Activated naive CD8-positive, alpha-beta T cell (primary cell): ENCODE data around the gene GLIS1.

Experiments used
- H3K27ac Mint-ChIP-seq: one replicate; pipeline ENCODE4 v1.8.0; 2021; ENCODE audit warnings: mixed read lengths
- H3K27me3 Mint-ChIP-seq: one replicate; pipeline ENCODE4 v1.8.0; 2021; ENCODE audit warnings: mixed read lengths
- H3K36me3 Mint-ChIP-seq: one replicate; pipeline ENCODE4 v1.8.0; 2021; ENCODE audit warnings: mixed read lengths
- H3K4me1 Mint-ChIP-seq: one replicate; pipeline ENCODE4 v1.8.0; 2021; ENCODE audit warnings: low read depth, mixed read lengths
- H3K4me3 Mint-ChIP-seq: one replicate; pipeline ENCODE4 v1.8.0; 2021; ENCODE audit warnings: mild to moderate bottlenecking, mixed read lengths
- H3K9me3 Mint-ChIP-seq: one replicate; pipeline ENCODE4 v1.8.0; 2021; ENCODE audit warnings: low read depth, mixed read lengths

The GLIS1 gene

GRCh38 chr1:53629101-53629691 lies 109.8 kb downstream of the GLIS1 start:
- Mint-ChIP-seq H3K36me3 (no peaks in the 10 kb centered on the region), H3K9me3 (no peaks in the 10 kb centered on the region), H3K4me1 (no peaks in the 10 kb centered on the region), H3K27ac (no peak overlapping the region), H3K27me3 (no peaks in the 10 kb centered on the region), H3K4me3 (no peak overlapping the region)

DNA sequence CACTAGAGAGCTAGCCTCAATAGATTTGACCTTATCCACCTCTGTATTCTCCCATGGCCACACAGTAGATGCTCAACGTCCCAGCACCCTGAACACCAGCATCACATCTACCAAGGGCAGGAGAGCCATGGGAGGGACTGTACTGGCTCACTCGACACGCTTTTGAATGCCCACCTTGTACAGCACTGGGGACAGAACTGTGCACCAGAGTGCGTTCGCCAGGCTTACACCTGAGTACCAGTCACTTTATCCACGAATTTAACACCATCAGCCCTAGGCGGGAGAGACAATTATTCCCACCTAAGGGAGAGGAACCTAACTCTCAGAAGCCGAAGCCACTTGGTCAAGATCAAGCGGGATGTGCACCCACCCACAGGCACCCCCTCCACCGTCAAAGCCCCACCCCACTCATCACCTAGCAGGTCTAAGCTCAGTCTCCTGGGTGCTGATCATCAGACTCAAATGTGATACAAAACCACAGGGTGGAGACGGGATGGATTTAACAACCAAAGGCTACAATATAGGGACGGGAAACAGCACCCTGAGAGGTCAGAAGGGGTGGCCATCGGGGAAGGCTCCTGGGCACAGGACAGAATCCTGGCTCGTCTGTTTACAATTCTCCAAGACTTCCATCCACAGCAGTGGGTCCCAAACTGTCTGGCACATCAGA lies 110.5 kb downstream of the GLIS1 start:
- H3K4me1 Mint-ChIP-seq = no peaks in the 10 kb centered on the region
- H3K27ac Mint-ChIP-seq = no peak overlapping the region
- no peaks in the 10 kb centered on the region for H3K27me3 Mint-ChIP-seq
- no peaks in the 10 kb centered on the region for H3K36me3 Mint-ChIP-seq
- no peak overlapping the region for H3K4me3 Mint-ChIP-seq
- no peaks in the 10 kb centered on the region for H3K9me3 Mint-ChIP-seq

DNA sequence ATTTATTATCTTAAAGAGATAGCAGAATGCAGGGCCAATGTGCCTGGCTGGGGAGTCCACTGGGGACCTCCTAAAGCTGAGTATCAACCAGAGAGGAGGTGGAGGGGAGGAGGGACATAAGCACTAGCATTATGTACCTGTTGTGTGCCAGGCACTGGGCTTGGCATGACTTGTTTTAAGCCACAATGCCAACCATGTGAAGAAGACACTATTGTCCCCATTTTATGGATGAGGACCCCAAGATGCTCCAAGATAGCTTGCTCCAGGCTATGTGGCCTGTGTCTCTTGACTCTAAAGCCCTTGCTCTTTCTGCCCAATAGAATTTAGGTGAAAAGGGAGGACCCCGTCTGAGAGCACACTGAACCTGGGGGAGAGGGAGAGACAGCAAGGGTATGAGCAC lies 111.3 kb downstream of the GLIS1 start:
- H3K27me3 Mint-ChIP-seq = no peaks in the 10 kb centered on the region
- H3K9me3 Mint-ChIP-seq = no peaks in the 10 kb centered on the region
- no peaks in the 10 kb centered on the region for H3K4me1 Mint-ChIP-seq
- H3K36me3 Mint-ChIP-seq = no peaks in the 10 kb centered on the region
- H3K27ac Mint-ChIP-seq = no peak overlapping the region
- H3K4me3 Mint-ChIP-seq = no peak overlapping the region

DNA sequence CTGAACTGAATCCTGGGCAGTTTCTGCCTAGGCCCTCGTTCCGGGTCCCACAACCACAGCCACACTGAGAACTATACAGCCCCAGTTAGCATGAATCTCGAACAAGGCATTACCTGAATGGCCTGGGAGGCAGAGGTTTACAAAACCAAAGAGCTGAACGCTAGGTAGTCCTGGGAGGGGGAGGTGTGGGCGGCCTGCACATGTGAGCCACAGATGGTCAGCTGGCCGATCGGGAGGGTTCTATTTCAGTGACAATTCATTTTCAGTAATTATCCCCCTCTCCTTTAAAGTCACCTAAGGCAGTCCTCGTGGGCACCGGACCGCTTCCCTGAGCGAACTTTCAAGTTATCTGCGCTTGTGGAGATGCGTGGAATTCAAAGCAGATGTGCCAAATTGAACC lies 111.9 kb downstream of the GLIS1 start:
- no peaks in the 10 kb centered on the region for H3K27me3 Mint-ChIP-seq
- no peaks in the 10 kb centered on the region for H3K9me3 Mint-ChIP-seq
- no peak overlapping the region for H3K4me3 Mint-ChIP-seq
- H3K4me1 Mint-ChIP-seq = no peaks in the 10 kb centered on the region
- no peaks in the 10 kb centered on the region for H3K36me3 Mint-ChIP-seq
- H3K27ac Mint-ChIP-seq = no peak overlapping the region

GRCh38 chr1:53626616-53627015 lies 112.3 kb downstream of the GLIS1 start:
- no peaks in the 10 kb centered on the region for H3K9me3 Mint-ChIP-seq
- H3K36me3 Mint-ChIP-seq = no peaks in the 10 kb centered on the region
- no peak overlapping the region for H3K4me3 Mint-ChIP-seq
- no peak overlapping the region for H3K27ac Mint-ChIP-seq
- H3K27me3 Mint-ChIP-seq = no peaks in the 10 kb centered on the region
- no peaks in the 10 kb centered on the region for H3K4me1 Mint-ChIP-seq

DNA sequence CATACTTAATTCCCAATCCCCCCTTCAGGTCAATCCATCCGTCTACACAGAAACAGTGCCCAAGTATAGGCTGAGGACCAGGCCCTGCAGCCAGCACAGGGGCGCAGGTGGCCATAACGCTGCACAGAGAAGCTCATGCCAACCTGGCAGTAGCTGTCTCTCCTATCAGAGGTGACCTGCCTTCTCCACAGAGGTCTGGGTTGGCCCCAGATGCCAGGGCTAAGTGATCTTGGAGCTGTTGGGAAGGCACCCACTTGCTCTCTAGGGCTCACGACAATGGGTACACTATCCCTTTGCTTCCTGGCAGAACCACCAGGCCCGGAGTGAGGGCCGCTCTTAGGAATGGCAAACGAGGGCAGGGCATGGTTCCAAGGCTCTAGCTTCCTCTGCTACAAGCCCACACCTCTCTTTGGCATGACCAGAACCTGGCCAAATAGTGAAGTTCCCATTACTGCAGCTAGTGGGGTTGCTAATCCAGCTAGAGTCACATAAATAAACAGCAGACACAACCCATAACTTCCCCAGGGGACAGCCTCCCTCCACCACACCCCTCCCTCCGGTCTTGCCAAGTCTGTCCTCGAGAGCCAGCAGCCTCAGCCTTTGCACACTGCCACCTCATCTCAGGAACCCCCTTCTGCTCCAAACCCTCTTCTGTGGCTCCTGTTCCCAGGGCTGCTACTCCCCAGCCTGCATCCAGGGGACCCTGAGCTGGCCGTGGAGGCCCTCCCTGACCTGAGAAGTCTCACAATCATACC lies 113.0 kb downstream of the GLIS1 start:
- H3K4me1 Mint-ChIP-seq = no peaks in the 10 kb centered on the region
- no peaks in the 10 kb centered on the region for H3K36me3 Mint-ChIP-seq
- H3K27me3 Mint-ChIP-seq = no peaks in the 10 kb centered on the region
- no peak overlapping the region for H3K27ac Mint-ChIP-seq
- no peak overlapping the region for H3K4me3 Mint-ChIP-seq
- no peaks in the 10 kb centered on the region for H3K9me3 Mint-ChIP-seq

- H3K36me3 Mint-ChIP-seq = no peaks in the 10 kb centered on the region
- H3K9me3 Mint-ChIP-seq = no peaks in the 10 kb centered on the region
- H3K4me1 Mint-ChIP-seq = no peaks in the 10 kb centered on the region
- H3K27me3 Mint-ChIP-seq = no peaks in the 10 kb centered on the region
- no peak overlapping the region for H3K27ac Mint-ChIP-seq
- no peak overlapping the region for H3K4me3 Mint-ChIP-seq
Measured at GRCh38 chr1:53625049-53625448, 113.9 kb downstream of the GLIS1 start.

- H3K27ac Mint-ChIP-seq = no peak overlapping the region
- H3K9me3 Mint-ChIP-seq = no peaks in the 10 kb centered on the region
- no peaks in the 10 kb centered on the region for H3K36me3 Mint-ChIP-seq
- no peak overlapping the region for H3K4me3 Mint-ChIP-seq
- H3K4me1 Mint-ChIP-seq = no peaks in the 10 kb centered on the region
- no peaks in the 10 kb centered on the region for H3K27me3 Mint-ChIP-seq
Measured at GRCh38 chr1:53622531-53622930, 116.4 kb downstream of the GLIS1 start.

DNA sequence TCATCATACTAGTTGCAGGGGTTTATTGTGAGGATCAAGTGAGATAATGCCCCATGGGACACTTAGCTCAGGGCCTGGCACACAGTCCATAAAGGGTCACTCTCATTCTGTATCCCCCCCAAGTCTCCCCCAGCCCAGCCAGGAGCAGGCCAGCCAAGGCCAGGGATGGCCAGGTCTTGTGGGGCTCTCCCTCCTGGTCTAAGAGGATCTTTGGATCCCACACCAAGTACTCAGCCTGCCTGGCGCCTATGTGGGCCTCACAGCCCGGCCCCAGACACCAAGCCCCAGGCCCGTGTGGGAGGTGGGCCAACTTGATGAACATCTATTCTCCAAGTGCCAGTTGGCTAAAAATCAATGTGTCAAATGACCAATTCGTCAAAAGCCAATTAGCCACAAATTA lies 117.8 kb downstream of the GLIS1 start:
- Mint-ChIP-seq H3K27me3 (no peaks in the 10 kb centered on the region), H3K9me3 (no peaks in the 10 kb centered on the region), H3K27ac (no peak overlapping the region), H3K36me3 (no peaks in the 10 kb centered on the region), H3K4me3 (no peak overlapping the region), H3K4me1 (no peaks in the 10 kb centered on the region)

DNA sequence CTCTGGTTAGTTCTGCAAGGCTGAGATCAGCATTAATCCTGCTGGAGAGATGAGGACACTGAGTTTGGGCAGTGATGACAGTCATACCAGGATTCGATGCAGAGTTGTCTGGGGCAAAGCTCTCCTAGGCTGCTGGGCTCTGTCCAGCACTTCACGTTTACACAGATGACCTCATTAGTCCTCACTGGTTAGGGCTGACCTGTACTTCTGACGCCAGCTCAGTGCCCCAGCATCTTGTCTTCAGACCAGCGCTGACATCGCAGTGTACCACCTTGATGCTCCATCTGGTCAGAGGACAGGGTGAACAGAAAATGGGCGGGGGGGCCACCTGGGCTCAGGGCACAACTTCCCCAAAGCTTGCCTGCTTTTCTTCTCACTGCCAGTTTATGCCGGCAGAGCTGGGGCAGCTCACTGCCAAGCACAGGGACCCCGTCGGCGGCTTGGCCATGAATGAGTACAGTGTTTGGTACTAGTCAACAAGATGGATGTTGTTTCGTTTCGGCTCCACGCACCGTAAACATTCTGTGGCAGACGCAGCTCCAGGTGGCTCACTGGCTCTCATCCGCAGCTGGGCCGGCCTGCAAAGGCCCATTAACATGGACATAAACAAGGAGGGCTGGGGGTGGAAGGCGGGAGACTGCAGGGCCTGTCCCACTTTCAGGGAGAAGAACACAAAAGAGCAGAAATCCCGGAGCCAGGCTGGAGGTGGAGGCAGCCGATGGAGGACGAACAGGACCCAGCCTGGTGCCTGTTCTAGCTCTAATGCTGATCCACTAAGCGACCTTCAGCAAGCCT lies 118.7 kb downstream of the GLIS1 start:
- Mint-ChIP-seq H3K27me3 (no peaks in the 10 kb centered on the region), H3K27ac (no peak overlapping the region), H3K4me1 (no peaks in the 10 kb centered on the region), H3K36me3 (no peaks in the 10 kb centered on the region), H3K4me3 (no peak overlapping the region), H3K9me3 (no peaks in the 10 kb centered on the region)

DNA sequence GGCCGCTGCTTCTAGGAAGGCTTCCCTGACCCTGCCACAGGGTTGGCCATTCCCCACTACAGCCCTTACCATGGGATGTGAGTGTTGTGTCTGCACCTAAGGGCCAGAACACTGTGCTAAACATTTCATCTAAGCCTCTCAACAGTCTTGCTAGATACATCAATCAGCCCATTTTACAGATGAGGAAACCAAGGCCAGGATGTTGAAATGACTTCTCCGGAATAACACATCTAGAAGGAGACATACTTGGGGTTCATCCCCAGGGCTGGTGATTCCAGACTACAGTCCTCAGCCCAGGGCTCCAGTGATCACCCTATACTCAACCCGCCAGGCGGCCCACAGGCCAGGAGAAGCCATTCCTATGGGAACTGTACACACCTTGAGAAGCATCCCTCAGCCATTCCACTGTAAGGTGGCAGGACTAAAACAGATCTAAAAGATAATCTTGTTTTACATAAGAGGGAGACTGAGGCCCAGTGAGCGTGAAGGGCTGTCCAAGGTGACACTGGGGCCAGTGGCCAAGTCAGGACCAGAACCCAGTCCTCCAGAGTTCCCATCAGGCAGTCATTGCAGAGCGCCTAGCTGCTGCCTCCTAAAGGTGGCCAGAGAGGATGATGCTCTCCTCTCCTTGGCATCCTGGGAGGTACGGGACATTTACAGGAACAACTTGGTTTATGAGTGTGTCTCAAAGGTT lies 119.5 kb downstream of the GLIS1 start:
- Mint-ChIP-seq H3K36me3 (no peaks in the 10 kb centered on the region), H3K9me3 (no peaks in the 10 kb centered on the region), H3K4me1 (no peaks in the 10 kb centered on the region), H3K4me3 (no peak overlapping the region), H3K27me3 (no peaks in the 10 kb centered on the region), H3K27ac (no peak overlapping the region)

GRCh38 chr1:53618500-53619366 lies 120.2 kb downstream of the GLIS1 start:
- Mint-ChIP-seq H3K27ac (no peak overlapping the region), H3K36me3 (no peaks in the 10 kb centered on the region), H3K27me3 (no peaks in the 10 kb centered on the region), H3K4me3 (no peak overlapping the region), H3K9me3 (no peaks in the 10 kb centered on the region), H3K4me1 (no peaks in the 10 kb centered on the region)

DNA sequence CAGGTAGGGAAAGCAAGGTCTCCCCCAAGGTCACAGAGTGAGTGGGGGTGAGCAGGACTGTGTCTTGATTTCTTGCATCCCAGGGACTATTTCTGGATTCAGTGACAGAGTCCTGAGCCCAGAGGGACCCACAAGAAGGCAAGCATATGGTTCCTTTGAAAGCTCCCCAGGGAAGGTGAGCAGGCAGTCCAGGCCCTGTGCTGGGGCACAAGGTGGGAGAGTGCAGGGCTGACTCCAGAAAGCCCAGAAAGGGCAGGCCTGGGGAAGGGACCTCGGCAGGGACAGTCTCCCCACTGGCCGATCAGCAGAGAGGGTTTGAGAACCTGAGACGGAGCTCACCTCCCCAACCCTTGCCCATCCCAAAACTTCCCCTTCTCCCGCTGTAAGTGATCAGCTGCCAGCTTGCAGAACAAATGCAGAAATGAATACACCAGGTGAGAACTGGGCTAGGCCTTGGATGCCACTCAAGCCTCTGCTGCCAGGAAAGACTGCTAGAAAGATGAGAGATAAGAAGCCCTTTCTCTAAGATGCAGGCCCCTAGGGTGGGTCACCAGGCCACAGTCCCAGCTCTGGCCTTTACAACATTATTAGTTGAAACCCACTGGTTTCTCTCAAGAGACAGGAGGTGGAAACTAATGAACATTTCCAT lies 121.0 kb downstream of the GLIS1 start:
- Mint-ChIP-seq H3K4me3 (no peak overlapping the region), H3K36me3 (no peaks in the 10 kb centered on the region), H3K9me3 (no peaks in the 10 kb centered on the region), H3K4me1 (no peaks in the 10 kb centered on the region), H3K27me3 (no peaks in the 10 kb centered on the region), H3K27ac (no peak overlapping the region)
